Panc1 (cell line): ENCODE results near the gene KRT85.
"Not testable (repeated sequence)": the region's sequence is repeated elsewhere in the genome, so short reads cannot be mapped to it uniquely, and the experiment has no call there.

Experiments
- POLR2AphosphoS5 ChIP-seq: IDR thresholded peaks from 2 replicates; pipeline ENCODE4 v1.6.1; 2012; ENCODE audit warnings: mild to moderate bottlenecking, low read depth, low read length, moderate library complexity
- REST ChIP-seq, 2 experiments: IDR thresholded peaks; 2 replicates each; pipeline ENCODE4 v1.6.1; 2011 to 2012; ENCODE audit warnings: low read depth in 2 of 2, control low read depth in 1 of 2, low read length in 1 of 2, mild to moderate bottlenecking in 1 of 2, moderate library complexity in 1 of 2; ENCODE audit not compliant: insufficient read depth in 1 of 2
- SIN3A ChIP-seq: IDR thresholded peaks from 2 replicates; pipeline ENCODE4 v1.6.1; 2012; ENCODE audit warnings: low read depth, mild to moderate bottlenecking, low read length, moderate library complexity, borderline replicate concordance; ENCODE audit not compliant: insufficient read depth
- TCF7L2 ChIP-seq: IDR thresholded peaks from 2 replicates; pipeline ENCODE4 v1.6.1; 2011; ENCODE audit warnings: mild to moderate bottlenecking, low read depth, low read length, inconsistent platforms
- TF ChIP-seq, protein P1 (sequence below): fragments of 450-650 bp; IDR thresholded peaks from 2 replicates; pipeline ENCODE4 v1.5.1; 2017; ENCODE audit warnings: mild to moderate bottlenecking

DNA sequence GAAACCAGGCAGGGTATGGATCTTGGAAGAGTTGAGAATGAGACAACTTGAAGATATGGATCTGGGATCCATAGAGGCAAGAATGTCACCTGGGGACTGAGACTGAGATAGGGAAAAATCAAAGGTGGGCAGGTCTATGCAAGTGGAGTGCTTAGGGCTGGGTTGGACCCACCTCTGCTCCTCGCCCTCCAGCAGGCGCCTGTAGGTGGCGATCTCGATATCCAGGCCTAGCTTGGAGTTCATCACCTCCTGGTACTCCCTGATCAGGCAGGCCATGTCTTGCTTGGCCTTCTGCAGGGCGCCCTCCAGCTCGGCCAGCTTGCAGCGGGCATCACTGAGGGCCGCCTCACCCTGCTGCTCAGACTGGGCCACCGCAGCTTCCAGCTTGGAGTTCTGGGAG is 51.6 kb downstream of the KRT85 start:
- TF ChIP-seq, protein P1, sequence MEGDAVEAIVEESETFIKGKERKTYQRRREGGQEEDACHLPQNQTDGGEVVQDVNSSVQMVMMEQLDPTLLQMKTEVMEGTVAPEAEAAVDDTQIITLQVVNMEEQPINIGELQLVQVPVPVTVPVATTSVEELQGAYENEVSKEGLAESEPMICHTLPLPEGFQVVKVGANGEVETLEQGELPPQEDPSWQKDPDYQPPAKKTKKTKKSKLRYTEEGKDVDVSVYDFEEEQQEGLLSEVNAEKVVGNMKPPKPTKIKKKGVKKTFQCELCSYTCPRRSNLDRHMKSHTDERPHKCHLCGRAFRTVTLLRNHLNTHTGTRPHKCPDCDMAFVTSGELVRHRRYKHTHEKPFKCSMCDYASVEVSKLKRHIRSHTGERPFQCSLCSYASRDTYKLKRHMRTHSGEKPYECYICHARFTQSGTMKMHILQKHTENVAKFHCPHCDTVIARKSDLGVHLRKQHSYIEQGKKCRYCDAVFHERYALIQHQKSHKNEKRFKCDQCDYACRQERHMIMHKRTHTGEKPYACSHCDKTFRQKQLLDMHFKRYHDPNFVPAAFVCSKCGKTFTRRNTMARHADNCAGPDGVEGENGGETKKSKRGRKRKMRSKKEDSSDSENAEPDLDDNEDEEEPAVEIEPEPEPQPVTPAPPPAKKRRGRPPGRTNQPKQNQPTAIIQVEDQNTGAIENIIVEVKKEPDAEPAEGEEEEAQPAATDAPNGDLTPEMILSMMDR: peak; percentile 76
- TF ChIP-seq POLR2AphosphoS5; SIN3A; REST (IDR thresholded peaks at IDR 0.05; ENCODE audit: insufficient read depth in 1 of 2, low read depth in 2 of 2, low read length in 1 of 2); TCF7L2: not testable (repeated sequence)
